Liver (tissue), 3 donors: ENCODE data around the gene MARS1.

Source experiments
- ATF3 ChIP-seq: IDR thresholded peaks from 2 replicates; pipeline ENCODE4 v1.6.1; 2016; ENCODE audit warnings: antibody characterized with exemption
- CTCF ChIP-seq: fragments of 150-350 bp; IDR thresholded peaks from 2 replicates; pipeline ENCODE4 v1.5.1; 2017; ENCODE audit warnings: improper control_type of control experiment, low read depth, low read length; ENCODE audit not compliant: missing input control
- donor health status: healthy.
- donor health status: healthy.

- no peak for TF ChIP-seq CTCF
- TF ChIP-seq ATF3: no peak
These were observed 45.2 kb downstream of the MARS1 start for GRCh38 chr12:57533108-57533507.
